ENCODE results near the gene SHE.

- TF ChIP-seq EZH2 (IDR thresholded peaks at IDR 0.05; ENCODE audit: borderline replicate concordance, low read length), result no peak
- TF ChIP-seq CTCF (conservative IDR thresholded peaks at IDR 0.05 in 1 of 2, IDR thresholded peaks at IDR 0.05 in 1 of 2; ENCODE audit: extremely low read depth in 1 of 2, insufficient read depth in 1 of 2, low read depth in 1 of 2, low read length in 2 of 2), result no peak
Observed at GRCh38 chr1:154551474-154551873, 49.3 kb upstream of the SHE start.

All from mammary epithelial cell (primary cell).